Brain microvascular endothelial cell (primary cell): ENCODE measurements around the gene C16orf95.

ENCODE experiments used
- DNase-seq: peaks from one replicate; pipeline ENCODE4 v3.0.0-alpha.2; 2020
- H3K27ac ChIP-seq: fragments of 250-450 bp; sonication (Bioruptor Pico); 2 replicates; pipeline ENCODE4 v1.5.1; 2020; ENCODE audit warnings: mild to moderate bottlenecking, moderate library complexity
- H3K27me3 ChIP-seq: fragments of 250-450 bp; sonication (Bioruptor Pico); replicated peaks from 2 replicates; pipeline ENCODE4 v1.5.1; 2020; ENCODE audit warnings: mild to moderate bottlenecking
- H3K36me3 ChIP-seq: fragments of 250-450 bp; sonication (Bioruptor Pico); replicated peaks from 2 replicates; pipeline ENCODE4 v1.5.1; 2020; ENCODE audit warnings: mild to moderate bottlenecking
- H3K4me3 ChIP-seq: 2 replicates; pipeline ENCODE4 v1.5.1; 2011; ENCODE audit warnings: low read depth, mild to moderate bottlenecking, control low read depth, low read length, moderate library complexity
- in situ Hi-C: cut with HindIII; loops from 2 replicates; pipeline ENCODE4 v1.10.0; 2017; ENCODE audit warnings: low sequenced_read_pairs, low pct_ligation_motif_present
- TF ChIP-seq, protein P1 (sequence below): IDR thresholded peaks from 2 replicates; pipeline ENCODE4 v1.5.1; 2011; ENCODE audit warnings: low read depth, mild to moderate bottlenecking, moderate library complexity, low read length, control low read depth, inconsistent platforms; ENCODE audit errors: missing control alignments

Gene C16orf95

DNA sequence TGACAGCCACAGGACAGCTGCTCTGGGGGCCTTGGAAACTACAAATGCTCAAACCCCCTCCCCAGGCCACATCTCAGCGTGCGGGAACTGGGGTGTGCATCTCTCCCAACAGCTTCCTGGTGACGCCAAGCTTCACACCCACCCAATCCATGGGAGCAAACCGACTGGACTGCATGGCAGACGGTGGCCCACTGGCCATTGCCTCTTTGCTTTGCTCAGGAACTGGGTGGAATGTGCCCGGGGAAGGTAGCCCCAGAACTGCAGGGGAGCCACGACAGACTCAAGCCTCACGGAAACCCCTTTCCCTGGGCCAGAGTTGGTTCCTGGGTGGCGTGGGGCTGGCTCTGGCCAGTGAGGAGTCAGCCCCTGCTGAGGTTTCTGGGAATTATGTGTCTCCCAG, 5.2 kb upstream of the C16orf95 start:
- Histone ChIP-seq H3K27me3 (no peaks in the 10 kb centered on the region), H3K36me3 (peaks cover 2% of the 10 kb centered on the region), H3K27ac (no peak overlapping the region), H3K4me3 (no peak overlapping the region)
- in situ Hi-C loops, result no loop called here
- TF ChIP-seq, protein P1, sequence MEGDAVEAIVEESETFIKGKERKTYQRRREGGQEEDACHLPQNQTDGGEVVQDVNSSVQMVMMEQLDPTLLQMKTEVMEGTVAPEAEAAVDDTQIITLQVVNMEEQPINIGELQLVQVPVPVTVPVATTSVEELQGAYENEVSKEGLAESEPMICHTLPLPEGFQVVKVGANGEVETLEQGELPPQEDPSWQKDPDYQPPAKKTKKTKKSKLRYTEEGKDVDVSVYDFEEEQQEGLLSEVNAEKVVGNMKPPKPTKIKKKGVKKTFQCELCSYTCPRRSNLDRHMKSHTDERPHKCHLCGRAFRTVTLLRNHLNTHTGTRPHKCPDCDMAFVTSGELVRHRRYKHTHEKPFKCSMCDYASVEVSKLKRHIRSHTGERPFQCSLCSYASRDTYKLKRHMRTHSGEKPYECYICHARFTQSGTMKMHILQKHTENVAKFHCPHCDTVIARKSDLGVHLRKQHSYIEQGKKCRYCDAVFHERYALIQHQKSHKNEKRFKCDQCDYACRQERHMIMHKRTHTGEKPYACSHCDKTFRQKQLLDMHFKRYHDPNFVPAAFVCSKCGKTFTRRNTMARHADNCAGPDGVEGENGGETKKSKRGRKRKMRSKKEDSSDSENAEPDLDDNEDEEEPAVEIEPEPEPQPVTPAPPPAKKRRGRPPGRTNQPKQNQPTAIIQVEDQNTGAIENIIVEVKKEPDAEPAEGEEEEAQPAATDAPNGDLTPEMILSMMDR, result no peak
- no peak for DNase-seq

DNA sequence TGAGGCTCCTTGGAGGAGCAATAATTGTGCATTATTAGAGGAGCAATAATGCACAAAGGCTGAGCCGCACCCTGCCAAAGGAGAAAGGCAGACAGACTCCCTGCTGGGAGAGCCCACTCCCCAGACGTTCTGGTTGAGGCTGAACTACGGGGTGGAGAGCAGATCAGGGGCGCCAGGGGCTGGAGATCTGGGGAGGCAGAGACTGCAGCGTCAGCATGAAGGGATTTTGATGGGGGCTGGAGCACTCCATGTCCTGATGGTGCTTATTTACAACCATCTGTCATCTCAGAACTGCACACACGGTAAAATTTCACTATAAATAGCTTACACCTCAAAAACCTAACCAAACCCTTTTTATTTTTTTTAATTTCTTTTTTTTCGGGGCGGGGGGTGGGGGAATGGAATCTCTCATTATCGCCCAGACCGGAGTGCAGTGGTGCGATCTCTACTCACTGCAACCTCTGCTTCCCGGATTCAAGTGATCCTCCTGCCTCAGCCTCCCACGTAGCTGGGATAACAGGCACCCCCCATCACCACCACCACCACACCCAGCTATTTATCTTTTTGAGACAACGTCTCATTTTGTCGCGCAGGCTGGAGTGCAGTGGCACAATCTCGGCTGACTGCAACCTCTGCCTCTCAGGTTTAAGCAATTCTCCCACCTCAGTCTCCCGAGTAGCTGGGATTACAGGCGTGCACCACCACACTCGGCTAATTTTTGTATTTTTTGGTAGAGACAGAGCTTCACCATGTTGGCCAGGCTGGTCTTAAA, 4.3 kb upstream of the C16orf95 start:
- Histone ChIP-seq H3K27me3 (no peaks in the 10 kb centered on the region), H3K27ac (no peak overlapping the region), H3K4me3 (no peak overlapping the region), H3K36me3 (peaks cover 2% of the 10 kb centered on the region)
- in situ Hi-C loops, result no loop called here
- no peak for DNase-seq
- TF ChIP-seq, protein P1, result no peak

DNA sequence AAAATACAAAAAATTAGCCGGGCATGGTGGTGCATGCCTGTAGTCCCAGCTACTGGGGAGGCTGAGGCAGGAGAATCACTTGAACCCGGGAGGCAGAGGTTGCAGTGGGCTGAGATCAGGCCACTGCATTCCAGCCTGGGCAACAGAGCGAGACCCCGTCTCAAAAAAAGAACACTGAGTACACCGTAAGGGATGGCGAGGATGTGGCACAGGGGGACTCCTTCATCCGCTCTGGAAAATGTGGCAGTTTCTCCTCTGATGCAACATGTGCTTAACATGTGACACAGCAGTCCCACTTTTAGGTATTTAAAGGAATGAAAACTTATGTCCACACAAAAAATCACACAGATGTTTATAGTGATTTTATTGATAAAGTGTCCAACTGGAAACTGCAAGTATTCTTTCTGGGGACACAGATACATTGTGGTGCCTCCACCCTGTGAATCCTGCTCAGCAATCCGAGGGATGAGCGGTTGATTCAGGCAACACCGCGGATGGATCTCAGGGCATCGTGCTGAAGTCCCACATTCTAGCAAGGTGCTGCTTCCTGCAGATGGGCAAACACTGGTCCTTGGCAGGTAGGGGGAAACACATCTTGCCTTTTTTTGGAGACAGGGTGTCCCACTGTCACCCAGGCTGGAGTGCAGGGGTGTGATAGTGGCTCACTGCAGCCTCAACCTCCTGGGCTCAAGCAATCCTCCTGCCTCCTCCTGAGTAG, 3.5 kb upstream of the C16orf95 start:
- no peak overlapping the region for H3K27ac ChIP-seq
- no peak for DNase-seq
- in situ Hi-C loops, result no loop called here
- no peaks in the 10 kb centered on the region for H3K27me3 ChIP-seq
- H3K36me3 ChIP-seq, result peaks cover 2% of the 10 kb centered on the region
- no peak overlapping the region for H3K4me3 ChIP-seq
- TF ChIP-seq, protein P1, result no peak

DNA sequence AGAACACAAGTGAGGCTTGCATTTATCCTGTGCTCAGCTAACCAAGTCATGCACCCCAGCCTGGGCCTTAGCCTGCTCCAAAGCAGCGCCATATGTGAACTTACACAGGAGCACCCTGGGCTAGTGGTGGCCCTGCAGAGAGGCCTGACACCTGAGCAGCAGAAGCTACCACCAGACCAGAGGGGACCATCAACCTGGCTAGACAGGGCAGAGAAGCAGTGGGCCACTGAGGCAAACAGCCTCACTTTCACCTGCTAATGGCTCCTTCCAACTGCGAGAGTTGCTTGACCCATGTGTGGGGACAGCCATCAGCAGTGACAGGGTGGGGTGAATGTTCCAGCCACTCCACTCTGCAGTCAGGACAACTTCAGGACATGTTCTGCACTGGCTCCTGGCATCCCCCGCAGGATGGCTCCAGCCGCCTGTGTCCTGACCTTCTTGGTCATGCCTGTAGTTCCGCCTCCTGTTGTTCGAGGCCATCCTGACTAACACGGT, 2.9 kb upstream of the C16orf95 start:
- peaks cover 2% of the 10 kb centered on the region for H3K36me3 ChIP-seq

DNA sequence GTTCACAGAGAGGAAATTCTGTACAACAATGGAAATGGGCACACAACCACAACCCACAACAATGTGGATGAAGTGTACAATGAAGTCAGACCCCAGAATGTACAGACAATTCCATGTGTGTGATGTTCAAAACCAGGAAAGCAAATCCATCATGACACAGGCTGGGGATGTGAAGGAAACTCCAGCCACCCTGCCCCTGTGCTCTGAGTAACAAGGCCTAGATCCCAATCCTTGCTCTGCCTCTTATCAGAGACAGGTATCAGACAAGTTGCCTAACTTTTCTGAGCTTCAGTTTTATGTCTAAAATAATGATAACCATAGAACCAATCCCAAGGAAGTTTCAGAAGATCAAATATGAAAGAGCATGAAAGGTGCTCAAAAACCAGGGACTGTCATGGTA, 1.8 kb upstream of the C16orf95 start:
- no peaks in the 10 kb centered on the region for H3K27me3 ChIP-seq
- no peak overlapping the region for H3K4me3 ChIP-seq
- in situ Hi-C loops, result no loop called here
- H3K36me3 ChIP-seq, result peaks cover 2% of the 10 kb centered on the region
- no peak overlapping the region for H3K27ac ChIP-seq
- no peak for DNase-seq
- TF ChIP-seq, protein P1, result no peak

More for the DNA sequence above, 2.9 kb upstream of the C16orf95 start:
- Histone ChIP-seq H3K27me3 (no peaks in the 10 kb centered on the region), H3K27ac (no peak overlapping the region), H3K4me3 (no peak overlapping the region)
- no peak for DNase-seq
- in situ Hi-C loops, result no loop called here
- TF ChIP-seq, protein P1, result no peak
